Stimulated activated CD4-positive, alpha-beta T cell treated with anti-CD3 and anti-CD28 coated beads, Interleukin-1b, Interleukin-23, amount 100 ng/mL, for 48 hours (primary cell): ENCODE data around the gene DDX31.

Experiments used
- DNase-seq: peaks from one replicate; pipeline ENCODE4 v3.0.0-alpha.2; 2020

DDX31 gene

DNA sequence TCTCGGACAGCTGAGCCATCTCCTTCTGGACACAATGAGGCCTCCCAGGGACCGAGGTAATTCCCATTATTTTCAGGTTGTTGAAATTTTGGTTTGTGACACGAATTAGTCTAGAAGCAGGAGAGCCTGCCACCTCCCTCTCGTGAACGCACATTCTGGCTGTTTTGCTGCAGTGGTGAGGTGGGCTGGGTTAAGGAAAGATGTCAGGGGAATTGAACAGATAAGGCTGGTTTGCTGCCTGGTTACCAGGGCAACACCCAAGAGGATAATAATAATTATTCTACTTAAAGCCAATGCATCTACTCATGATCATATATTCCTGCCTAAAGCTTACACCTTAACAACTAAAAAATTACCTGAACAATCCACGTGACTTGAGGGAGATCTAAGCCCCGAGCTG, 38.1 kb downstream of the DDX31 start:
- DNase-seq: no peak

DNA sequence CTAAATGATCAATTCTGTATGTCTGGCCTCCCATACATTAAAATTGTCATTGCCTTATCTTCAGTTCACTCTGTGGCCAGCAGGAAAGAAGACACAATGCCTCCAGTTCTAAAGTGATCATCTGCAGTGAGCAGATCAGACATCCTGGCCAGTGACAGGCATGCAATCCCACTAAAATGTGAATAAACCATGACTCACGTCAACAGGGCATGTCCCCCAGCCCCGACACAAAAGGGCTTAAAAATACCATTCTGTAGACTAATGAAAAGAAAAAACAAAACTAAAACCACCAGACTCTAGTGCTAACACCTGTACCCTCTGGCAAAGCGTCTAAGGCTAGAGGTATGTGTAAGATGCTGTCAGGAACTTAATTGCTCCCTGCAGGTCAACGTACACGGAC, 38.5 kb downstream of the DDX31 start:
- DNase-seq: no peak

DNA sequence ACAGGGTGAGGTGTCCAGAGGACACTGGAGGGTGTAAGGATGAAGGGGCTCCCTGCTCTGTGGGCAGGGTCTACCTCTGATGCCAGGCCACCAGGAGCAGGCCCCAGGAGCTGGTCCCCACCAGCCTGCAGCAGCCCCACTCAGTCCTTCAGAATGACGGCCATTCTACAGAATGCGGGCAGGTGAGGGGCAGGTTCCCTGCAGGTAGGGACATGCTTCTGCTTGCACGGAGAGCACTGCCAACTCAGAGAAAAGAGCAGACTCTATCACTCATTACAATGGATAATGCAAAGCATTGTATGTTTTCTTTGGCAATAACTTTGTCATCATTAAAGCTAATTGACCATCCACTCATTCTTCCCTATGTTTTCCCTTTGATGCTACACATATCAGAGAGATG, 39.0 kb downstream of the DDX31 start:
- DNase-seq: no peak

DNA sequence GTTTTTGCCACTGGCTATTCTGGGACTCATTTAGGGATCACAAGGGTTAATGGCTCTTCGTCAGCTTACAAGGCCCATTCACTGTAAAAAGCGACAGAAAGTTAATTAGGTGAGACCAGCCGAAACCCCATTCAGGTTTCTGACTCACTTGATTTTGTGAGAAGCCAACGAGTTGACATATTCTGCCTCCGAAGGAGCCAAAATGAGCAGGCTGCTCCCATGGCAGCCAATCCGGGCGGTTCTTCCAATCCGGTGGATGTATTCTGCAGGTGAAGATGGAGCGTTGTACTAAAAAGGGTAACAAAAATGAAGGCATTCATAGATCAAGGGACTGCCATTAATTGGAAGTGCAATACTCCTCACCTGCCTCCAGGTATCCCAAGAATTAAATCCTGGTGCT, 39.7 kb downstream of the DDX31 start:
- DNase-seq: no peak

DNA sequence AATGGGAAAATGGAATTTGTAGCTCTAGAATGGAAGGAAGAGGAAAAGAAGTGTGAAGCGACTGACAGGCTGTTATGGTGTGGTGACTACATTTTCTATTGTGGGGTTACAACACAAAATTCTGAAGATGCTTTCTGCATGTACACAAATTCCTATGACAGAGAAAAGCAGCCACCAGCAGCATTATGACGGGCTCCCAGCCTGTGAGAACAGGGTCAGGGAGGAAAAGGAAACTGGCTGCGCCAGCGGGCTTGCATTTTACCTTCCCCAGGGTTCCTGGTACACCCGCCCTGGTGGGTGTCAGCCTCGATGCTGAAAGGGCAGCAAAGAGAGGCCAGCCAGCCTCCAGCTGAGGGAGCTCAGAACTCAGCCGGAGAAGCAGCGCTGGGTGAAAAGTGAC, 41.0 kb downstream of the DDX31 start:
- DNase-seq: no peak

DNA sequence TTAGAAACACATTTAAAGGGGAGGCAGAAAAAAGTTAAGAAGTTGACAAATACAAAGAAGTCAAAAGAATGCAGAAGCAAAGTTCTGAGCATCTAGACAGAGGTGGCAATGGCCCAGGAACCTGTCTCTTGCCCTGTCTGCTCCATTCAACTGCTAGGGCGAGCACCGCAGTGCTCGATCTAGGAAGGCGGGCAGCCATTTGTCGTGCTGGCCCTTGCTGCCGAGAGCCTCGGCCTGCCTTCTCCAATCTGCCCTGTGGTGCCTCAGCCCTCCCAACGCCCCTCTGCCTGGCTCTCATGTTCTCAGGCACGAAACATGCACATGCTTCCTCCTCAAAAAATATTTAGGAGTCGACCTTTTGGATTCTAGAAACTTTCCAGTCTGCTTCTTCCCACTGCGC, 42.2 kb downstream of the DDX31 start:
- no peak for DNase-seq

DNA sequence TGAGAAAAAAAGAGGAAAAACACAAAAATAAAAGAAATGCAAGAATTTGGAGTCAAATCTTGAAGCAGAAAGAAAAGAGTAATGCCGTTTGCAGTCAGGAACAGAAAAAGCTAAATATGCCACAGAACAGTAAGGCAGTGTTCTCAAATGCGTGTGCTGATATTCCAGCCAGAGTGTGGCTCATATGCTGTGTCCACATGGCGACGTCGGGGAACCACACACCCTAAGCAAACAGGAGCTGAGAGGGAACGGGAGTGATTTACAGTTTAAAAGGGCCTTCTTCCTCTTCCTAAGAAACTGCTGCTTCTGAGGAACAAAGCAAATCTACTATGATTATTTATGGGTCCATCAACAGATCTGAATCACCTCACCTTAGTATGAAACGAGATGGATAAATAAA, 42.7 kb downstream of the DDX31 start:
- no peak for DNase-seq

DNA sequence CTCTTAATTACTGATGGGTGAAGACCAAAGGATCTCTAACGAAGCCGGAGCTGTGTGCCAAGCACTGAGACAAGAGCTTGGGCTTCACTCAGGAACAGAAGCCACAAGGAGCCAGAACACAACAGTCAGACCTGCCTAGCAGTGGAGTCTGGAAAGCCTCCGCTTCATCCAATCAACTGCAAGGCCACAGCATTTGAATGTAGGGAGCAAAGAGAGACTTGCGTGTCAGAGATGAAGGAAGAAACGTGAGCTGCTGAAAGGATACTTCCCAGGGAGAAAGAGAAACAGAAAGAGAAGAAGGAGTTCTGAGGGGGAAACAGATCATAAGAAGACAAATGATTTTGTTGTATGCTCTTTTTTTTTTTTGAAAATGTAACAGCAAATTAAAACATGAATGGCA, 43.5 kb downstream of the DDX31 start:
- no peak for DNase-seq

DNA sequence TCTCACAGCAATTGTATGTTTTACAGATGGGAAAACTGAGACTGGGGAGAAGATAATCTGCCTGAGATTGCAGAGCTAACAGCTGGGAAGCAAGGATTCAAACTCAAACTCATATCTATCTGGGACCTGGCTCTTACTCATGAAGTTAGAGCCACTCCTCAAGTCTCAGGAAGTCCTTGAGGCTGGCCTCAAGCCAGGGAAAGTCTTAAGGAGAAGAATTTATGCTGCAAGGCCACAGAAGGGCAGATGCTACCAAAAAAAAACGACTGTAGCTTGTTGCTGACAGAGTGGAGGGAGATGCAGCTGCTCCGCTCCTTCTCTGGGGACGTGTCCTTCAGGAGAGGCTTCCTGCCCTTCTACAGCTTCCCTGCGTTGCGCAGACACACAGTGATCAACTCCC, 47.6 kb downstream of the DDX31 start:
- DNase-seq: no peak

DNA sequence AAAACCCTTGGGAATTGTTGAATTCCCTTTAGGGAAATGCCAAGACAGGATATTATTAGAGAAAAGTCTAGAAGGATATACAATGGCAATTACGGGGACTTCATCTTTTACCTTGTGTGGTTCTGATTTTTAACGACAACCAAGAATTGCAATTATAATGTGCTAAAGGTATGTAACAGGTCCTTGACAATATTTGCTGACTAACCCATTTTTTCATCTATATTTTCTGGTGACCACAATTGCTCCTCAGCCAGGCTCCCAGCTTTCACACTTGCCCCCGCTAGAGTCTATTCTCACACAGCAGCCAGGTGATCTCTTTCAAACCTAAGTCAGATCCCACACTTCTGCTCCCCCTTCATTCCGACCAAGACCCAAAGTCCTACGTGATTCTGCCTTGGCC, 53.1 kb downstream of the DDX31 start:
- no peak for DNase-seq

DNA sequence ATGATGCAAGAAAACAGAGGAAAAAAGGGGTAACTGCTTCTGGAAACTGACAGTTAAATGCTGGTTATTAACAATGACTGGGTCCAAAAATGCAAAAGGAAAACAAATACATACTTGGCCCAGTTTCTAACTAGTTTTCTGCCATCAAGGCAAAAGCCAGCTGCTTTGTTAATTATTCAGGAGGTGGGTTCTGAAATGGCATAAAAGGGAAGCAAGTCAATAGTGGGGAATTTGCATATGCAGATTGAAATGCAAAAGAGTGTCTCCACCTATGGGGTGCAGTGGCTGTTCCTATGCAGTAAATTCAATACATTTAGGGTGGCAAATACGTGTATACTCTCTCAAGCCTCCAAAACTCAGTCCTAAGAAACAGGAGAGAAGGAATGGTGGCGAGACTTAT, 54.0 kb downstream of the DDX31 start:
- DNase-seq: no peak

DNA sequence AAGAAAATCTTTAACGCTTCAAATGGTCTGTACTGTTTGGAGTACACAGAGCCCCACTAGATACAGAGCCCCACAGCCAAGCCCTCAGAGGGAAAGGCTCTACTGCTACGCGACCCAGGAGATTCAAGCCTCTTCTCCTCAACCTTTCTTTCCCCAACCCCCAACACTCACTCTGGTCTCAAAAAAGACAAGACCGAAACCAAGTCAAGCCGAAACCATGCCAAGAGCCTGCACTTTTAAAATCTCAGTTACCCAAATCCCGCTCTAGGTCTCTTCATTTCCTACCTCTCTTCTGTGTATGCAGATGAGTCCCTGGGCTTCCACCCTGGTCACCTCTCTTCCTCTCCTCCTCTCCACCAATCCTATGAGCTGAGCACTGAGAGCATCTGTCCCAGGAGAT, 55.5 kb downstream of the DDX31 start:
- DNase-seq: no peak

DNA sequence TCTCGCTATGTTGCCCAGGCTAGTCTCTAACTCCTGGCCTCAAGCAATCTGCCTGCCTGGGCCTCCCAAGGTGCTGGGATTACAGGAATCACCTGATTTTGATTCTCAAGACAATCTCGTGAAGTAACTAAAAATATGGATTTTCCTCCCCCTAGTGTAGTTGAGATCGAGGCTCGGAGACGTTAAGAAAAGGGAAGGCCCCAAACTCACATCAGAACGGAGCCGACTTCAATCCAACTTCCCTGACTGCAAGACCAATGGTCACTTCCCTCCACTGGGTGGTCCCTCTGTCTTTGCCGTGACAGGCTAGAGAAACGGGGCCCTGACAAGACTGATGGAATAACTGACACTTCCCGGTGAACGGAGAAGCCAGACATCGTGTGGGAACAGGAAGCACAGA, 59.1 kb downstream of the DDX31 start:
- no peak for DNase-seq

DNA sequence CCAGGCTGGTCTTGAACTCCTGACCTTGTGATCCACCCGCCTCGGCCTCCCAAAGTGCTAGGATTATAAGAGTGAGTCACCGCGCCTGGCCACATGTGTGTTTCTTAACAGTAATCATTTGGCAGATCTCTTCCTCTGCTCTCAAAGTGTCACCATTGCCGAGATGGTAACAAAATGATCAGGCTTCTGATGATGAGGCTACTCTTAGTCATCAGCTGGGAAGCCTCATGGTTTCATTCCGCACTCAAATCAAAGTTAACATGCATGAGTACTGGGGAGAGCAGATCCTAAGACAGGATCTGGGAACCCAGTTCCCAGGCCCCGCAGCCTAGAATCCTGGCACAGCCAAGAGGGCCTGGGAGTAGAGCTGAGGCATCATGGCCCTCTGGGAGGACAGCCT, 60.0 kb downstream of the DDX31 start:
- peak; percentile 16 for DNase-seq

DNA sequence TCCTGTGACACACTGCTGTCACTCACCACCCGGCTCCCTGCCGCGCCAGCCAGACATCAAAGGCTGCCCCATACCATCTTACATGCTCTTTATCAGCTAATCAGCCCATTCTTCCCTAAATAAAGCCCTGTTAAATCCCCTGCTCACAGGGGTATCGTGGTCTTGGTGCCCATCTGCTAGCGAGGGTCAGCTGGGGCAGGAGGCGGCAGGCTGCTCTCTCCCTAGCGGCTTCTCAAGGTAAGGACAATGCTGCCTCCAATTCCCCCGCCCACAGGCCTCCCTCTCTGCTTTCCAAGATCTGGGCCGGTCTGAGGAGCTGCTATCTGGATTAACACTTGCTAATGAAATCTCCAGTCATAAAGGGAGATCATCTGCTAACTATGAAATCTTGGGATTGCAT, 60.6 kb downstream of the DDX31 start:
- no peak for DNase-seq

DNA sequence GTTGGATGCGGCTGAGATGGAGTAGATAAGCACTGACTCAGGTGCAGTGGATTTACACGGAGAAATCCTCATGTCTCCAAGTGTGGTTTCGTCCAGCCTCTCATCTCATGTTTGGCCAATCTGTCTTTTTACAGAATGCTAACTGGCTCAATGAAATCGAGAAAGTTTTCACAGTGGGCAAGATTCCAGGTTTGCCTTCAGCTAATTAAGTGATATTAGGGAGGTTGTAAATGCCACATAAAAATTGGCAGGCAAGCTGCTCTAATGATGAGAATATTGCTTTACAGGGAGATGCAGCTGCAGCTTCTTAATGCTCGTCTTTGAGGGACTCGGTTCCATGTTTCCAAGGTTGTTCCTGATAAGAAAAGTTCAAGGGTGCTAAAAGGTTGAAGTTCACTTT, 63.7 kb downstream of the DDX31 start:
- DNase-seq: no peak

DNA sequence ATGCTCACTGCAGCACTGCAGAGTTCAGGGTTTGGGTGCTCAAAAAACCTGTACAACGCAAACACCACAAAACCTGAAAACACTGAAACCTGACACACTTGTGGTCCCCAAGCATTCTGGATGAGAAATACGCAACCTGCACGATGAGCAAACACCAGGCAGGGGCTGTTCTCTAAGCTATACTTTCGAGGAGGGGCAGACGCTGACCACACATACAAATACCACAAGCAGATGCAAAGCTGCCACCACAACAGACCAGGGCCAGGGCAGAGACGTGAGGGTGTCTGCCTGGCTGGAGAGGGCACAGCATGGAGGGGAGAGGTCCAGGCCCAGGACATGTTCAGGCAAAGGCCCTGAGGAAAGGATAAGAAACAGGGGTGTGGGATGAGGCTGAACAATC, 64.4 kb downstream of the DDX31 start:
- DNase-seq: no peak

DNA sequence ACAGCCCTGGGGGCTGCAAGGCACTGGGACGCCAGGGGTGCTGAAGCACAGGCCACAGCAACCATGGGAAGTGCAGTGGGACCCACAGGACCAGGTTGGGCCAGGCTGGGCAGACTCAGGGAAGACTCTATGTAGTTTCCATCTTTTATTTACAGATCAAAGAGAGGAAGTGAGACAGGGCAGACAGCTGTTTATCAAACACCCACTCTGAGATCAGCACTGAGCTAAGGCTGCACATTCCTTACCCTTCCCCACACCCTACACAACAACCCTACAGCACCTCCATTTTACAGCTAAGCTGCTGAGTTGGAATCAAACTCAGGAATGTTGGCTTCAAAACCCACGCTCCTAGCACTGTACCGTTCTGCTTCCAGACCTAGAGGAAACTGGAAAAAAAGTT, 67.6 kb downstream of the DDX31 start:
- DNase-seq: no peak

DNA sequence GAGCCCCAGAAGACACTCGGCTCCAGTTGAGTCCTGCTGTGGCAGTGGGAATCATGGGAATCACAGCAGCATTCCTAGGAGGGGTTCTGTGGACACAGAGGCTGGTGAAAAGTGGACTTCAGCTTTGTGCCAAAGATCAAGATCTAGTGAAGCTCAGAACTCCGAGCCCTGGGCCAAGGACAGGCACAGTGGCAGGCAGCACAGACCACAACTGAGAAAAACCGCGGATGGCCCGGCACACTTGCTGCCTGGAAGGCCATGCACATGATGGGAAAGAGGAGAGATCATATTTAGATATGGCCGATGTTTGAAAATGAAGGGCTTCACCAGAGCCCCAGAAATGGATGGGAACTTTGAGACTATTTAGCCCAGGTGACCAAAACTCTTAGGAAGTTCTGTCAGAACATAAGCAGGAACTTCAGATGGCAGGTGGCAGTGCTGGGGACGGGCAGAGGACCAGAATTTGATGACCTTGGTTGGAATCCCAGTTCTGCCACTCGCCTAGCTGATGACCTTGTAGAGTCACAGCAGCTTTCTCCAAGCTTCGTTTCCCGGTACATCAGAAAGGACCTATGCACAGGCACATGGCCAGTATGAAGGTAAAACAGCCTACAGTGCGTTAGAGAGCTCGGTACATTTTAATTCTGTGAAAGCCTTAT, 69.3 kb downstream of the DDX31 start:
- DNase-seq: no peak

DNA sequence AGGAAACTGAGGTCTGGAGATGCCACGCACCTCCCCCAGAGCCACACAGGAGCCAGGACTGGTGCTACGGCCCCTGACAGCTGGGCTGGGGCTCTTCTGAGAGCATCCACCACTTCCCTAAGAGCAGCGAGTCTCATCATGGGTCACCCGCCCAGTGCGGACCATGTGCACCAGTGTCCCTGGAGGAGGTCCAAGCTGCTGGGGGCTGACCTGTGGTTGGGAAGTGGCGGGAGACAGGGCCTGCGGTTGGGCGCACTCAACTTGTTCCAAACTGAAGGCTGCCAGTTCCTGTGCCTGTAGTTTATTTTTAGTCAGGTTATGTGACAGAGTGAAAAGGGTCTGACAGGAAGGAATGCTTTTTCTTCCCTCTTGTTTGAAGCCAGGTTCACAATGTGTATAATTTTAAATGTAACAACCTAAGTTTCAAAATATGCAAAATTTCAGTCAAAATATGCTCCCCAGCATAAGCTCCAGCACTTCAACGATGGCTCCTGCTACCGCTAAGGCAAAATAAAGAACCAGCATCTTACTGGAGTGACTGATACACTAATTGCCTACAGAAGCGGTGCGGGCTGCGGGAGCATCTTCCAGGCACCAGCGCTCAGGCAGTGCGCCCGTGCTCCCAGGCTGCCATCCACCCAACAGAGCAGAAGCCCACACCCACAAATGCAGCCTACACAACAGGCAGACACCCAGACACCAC, 72.6 kb downstream of the DDX31 start:
- DNase-seq: no peak

DNA sequence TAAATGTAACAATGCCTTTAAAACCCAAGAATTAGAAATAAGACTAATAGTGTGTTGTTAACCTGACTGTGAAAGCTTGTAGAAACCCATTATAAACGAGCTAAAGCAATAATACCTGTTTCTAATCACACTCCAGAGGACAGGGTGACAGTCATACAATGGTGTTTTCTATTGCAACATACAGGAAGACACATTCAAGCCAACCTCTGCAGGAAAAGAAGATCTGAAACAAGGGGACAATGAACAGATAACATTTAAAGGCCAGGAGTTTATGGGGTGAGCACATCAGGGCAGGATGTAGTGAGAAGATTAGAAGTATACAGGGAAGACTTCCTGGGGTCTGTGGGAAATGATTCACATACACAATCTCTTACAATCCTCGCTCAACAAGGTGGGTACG, 73.6 kb downstream of the DDX31 start:
- DNase-seq: no peak

DNA sequence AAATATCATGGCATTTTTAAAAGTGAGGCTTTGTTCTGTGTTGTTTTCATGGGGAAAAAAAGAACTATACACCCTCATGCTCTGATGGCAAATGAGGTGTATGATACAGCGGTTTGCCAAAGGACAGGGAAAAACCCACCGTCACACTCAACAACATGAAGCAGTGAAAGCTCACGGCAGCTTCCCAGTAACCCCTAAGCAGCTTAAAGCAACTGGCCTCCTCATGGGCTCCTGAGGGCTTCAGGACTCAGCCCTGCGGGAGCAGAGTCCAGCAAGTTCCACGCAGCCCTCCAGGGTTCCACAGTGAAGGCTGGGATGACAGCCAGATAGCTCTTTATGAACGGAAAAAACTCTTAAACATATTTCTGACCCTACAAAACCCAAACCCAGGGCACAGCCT, 74.5 kb downstream of the DDX31 start:
- no peak for DNase-seq

DNA sequence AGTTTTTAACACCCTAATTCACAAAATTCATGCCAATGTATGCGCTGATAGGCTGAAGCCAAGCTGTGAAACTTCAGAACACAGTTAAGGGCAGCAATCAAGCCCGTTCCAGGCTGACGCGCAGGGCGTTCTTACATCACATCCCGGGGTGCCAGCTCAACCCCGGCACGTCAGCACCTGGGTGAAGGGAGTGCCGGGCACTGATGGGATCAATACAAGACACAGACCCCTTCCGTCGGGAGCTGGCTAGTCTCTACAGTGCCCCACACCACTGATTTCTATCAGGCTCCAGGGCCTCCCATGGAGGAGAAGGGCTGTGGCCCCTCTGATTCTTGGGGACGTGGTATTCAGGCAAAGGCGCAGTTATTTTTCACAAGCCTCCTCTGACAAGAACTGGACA, 75.4 kb downstream of the DDX31 start:
- DNase-seq: no peak

DNA sequence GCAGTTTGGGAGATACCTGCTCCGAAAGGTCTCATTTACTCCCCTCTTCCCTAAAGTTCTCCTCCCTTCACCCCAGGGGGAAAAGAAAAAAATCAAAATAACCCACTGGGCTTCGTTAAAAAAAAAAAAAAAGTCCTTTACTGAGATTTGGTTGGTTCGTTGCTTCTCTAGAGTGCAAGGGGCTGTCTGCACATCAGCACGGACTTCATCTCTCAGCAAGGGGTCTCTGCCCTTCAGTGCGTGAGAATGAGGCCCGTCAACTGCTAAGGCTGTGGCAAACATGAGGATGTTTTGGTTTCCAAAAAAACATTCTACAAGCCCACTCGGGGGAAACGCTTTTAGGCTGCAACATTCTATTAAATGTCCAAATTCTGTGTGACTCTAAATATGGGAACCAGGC, 77.3 kb downstream of the DDX31 start:
- no peak for DNase-seq

DNA sequence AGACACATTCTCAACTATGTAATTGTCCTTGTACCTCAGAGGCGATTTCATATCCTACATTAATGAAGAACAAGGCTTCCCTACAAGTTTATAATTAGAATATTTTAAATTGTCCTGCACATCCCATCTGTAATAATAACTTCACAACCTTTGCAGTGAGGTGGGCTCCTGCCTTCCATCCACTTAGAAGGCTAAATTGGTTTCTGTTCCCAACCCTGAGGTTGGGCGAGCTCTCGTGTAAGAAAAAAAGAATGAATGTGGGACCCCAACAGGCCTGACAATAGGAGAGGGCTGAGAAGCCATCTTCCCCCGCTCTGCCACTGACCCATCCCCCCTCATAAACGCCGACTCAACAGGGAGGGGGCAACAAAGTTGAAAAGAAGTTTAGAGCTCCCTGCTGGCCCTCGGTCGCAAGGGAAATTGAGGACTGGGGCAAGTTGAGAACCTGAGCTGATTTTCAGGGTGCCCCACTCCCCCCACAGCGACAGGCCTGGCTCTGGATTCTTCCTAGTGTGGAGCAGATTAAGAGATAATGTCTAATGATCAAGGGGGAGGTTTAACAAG, 78.0 kb downstream of the DDX31 start:
- DNase-seq: no peak
